ENCODE data around the gene DNAJC25.

Gene DNAJC25

GRCh38 chr9:111644195-111644772 is 13.2 kb downstream of the DNAJC25 start:
- Histone ChIP-seq H3K27me3 (ENCODE audit: control insufficient read depth in 2 of 2, insufficient read depth in 2 of 2, low read length in 2 of 2) (no peaks in the 10 kb centered on the region), H3K4me3 (ENCODE audit: low read length in 2 of 2) (no peak overlapping the region), H3K4me1 (ENCODE audit: control insufficient read depth in 2 of 2, insufficient read depth in 2 of 2, low read length in 2 of 2) (no peaks in the 10 kb centered on the region), H3K9me3 (ENCODE audit: control insufficient read depth in 2 of 2, low read length in 2 of 2) (no peaks in the 10 kb centered on the region), H3K27ac (ENCODE audit: low read depth in 2 of 2, low read length in 2 of 2) (no peak overlapping the region), H3K36me3 (ENCODE audit: control insufficient read depth in 2 of 2, insufficient read depth in 2 of 2, low read length in 2 of 2) (peaks cover 12 to 17% of the 10 kb centered on the region in 2 donors), H3K9ac (ENCODE audit: low read depth in 1 of 2, low read length in 2 of 2) (no peak overlapping the region)

- H3K4me1 ChIP-seq (ENCODE audit: control insufficient read depth in 2 of 2, insufficient read depth in 2 of 2, low read length in 2 of 2) = no peaks in the 10 kb centered on the region
- H3K27ac ChIP-seq (ENCODE audit: low read depth in 2 of 2, low read length in 2 of 2) = no peak overlapping the region
- H3K27me3 ChIP-seq (ENCODE audit: control insufficient read depth in 2 of 2, insufficient read depth in 2 of 2, low read length in 2 of 2) = no peaks in the 10 kb centered on the region
- peaks cover 18 to 26% of the 10 kb centered on the region in 2 donors for H3K36me3 ChIP-seq (ENCODE audit: control insufficient read depth in 2 of 2, insufficient read depth in 2 of 2, low read length in 2 of 2)
- H3K9ac ChIP-seq (ENCODE audit: low read depth in 1 of 2, low read length in 2 of 2) = no peak overlapping the region
- H3K9me3 ChIP-seq (ENCODE audit: control insufficient read depth in 2 of 2, low read length in 2 of 2) = no peaks in the 10 kb centered on the region
- H3K4me3 ChIP-seq (ENCODE audit: low read length in 2 of 2) = no peak overlapping the region
These were observed 14.7 kb downstream of the DNAJC25 start for GRCh38 chr9:111645806-111646205.

- H3K9me3 ChIP-seq (ENCODE audit: control insufficient read depth in 2 of 2, low read length in 2 of 2) = no peaks in the 10 kb centered on the region
- no peak overlapping the region for H3K9ac ChIP-seq (ENCODE audit: low read depth in 1 of 2, low read length in 2 of 2)
- no peak overlapping the region for H3K27ac ChIP-seq (ENCODE audit: low read depth in 2 of 2, low read length in 2 of 2)
- peaks cover 18 to 26% of the 10 kb centered on the region in 2 donors for H3K36me3 ChIP-seq (ENCODE audit: control insufficient read depth in 2 of 2, insufficient read depth in 2 of 2, low read length in 2 of 2)
- H3K27me3 ChIP-seq (ENCODE audit: control insufficient read depth in 2 of 2, insufficient read depth in 2 of 2, low read length in 2 of 2) = no peaks in the 10 kb centered on the region
- H3K4me3 ChIP-seq (ENCODE audit: low read length in 2 of 2) = no peak overlapping the region
- no peaks in the 10 kb centered on the region for H3K4me1 ChIP-seq (ENCODE audit: control insufficient read depth in 2 of 2, insufficient read depth in 2 of 2, low read length in 2 of 2)
These were observed 15.3 kb downstream of the DNAJC25 start for GRCh38 chr9:111646417-111646816.

GRCh38 chr9:111648066-111648465 is 16.9 kb downstream of the DNAJC25 start:
- H3K4me1 ChIP-seq (ENCODE audit: control insufficient read depth in 2 of 2, insufficient read depth in 2 of 2, low read length in 2 of 2) = no peaks in the 10 kb centered on the region
- peaks cover 14 to 24% of the 10 kb centered on the region in 2 donors for H3K36me3 ChIP-seq (ENCODE audit: control insufficient read depth in 2 of 2, insufficient read depth in 2 of 2, low read length in 2 of 2)
- H3K4me3 ChIP-seq (ENCODE audit: low read length in 2 of 2) = no peak overlapping the region
- no peak overlapping the region for H3K27ac ChIP-seq (ENCODE audit: low read depth in 2 of 2, low read length in 2 of 2)
- H3K9me3 ChIP-seq (ENCODE audit: control insufficient read depth in 2 of 2, low read length in 2 of 2) = no peaks in the 10 kb centered on the region
- H3K27me3 ChIP-seq (ENCODE audit: control insufficient read depth in 2 of 2, insufficient read depth in 2 of 2, low read length in 2 of 2) = no peaks in the 10 kb centered on the region
- no peak overlapping the region for H3K9ac ChIP-seq (ENCODE audit: low read depth in 1 of 2, low read length in 2 of 2)

- Histone ChIP-seq H3K27ac (ENCODE audit: low read depth in 2 of 2, low read length in 2 of 2) (no peak overlapping the region), H3K27me3 (ENCODE audit: control insufficient read depth in 2 of 2, insufficient read depth in 2 of 2, low read length in 2 of 2) (no peaks in the 10 kb centered on the region), H3K4me3 (ENCODE audit: low read length in 2 of 2) (no peak overlapping the region), H3K4me1 (ENCODE audit: control insufficient read depth in 2 of 2, insufficient read depth in 2 of 2, low read length in 2 of 2) (no peaks in the 10 kb centered on the region), H3K9ac (ENCODE audit: low read depth in 1 of 2, low read length in 2 of 2) (no peak overlapping the region), H3K36me3 (ENCODE audit: control insufficient read depth in 2 of 2, insufficient read depth in 2 of 2, low read length in 2 of 2) (peaks cover 19 to 26% of the 10 kb centered on the region in 2 donors), H3K9me3 (ENCODE audit: control insufficient read depth in 2 of 2, low read length in 2 of 2) (no peaks in the 10 kb centered on the region)
These were observed 17.9 kb downstream of the DNAJC25 start for GRCh38 chr9:111649016-111649415.

GRCh38 chr9:111657051-111657450 is 25.9 kb downstream of the DNAJC25 start:
- Histone ChIP-seq H3K27ac (ENCODE audit: low read depth in 2 of 2, low read length in 2 of 2) (peak overlapping the region; percentile 32 to 39), H3K27me3 (ENCODE audit: control insufficient read depth in 2 of 2, insufficient read depth in 2 of 2, low read length in 2 of 2) (no peaks in the 10 kb centered on the region), H3K9ac (ENCODE audit: low read depth in 1 of 2, low read length in 2 of 2) (no peak overlapping the region), H3K36me3 (ENCODE audit: control insufficient read depth in 2 of 2, insufficient read depth in 2 of 2, low read length in 2 of 2) (peaks cover 9% of the 10 kb centered on the region in 2 donors), H3K9me3 (ENCODE audit: control insufficient read depth in 2 of 2, low read length in 2 of 2) (no peaks in the 10 kb centered on the region), H3K4me3 (ENCODE audit: low read length in 2 of 2) (peak overlapping the region in 1 of 2 donors; percentile 31), H3K4me1 (ENCODE audit: control insufficient read depth in 2 of 2, insufficient read depth in 2 of 2, low read length in 2 of 2) (peaks cover 0 to 7% of the 10 kb centered on the region in 2 donors)

- peaks cover 8 to 14% of the 10 kb centered on the region in 2 donors for H3K4me1 ChIP-seq (ENCODE audit: control insufficient read depth in 2 of 2, insufficient read depth in 2 of 2, low read length in 2 of 2)
- H3K9ac ChIP-seq (ENCODE audit: low read depth in 1 of 2, low read length in 2 of 2) = no peak overlapping the region
- no peak overlapping the region for H3K4me3 ChIP-seq (ENCODE audit: low read length in 2 of 2)
- no peaks in the 10 kb centered on the region for H3K27me3 ChIP-seq (ENCODE audit: control insufficient read depth in 2 of 2, insufficient read depth in 2 of 2, low read length in 2 of 2)
- H3K27ac ChIP-seq (ENCODE audit: low read depth in 2 of 2, low read length in 2 of 2) = no peak overlapping the region
- H3K9me3 ChIP-seq (ENCODE audit: control insufficient read depth in 2 of 2, low read length in 2 of 2) = no peaks in the 10 kb centered on the region
- peaks cover 2 to 5% of the 10 kb centered on the region in 2 donors for H3K36me3 ChIP-seq (ENCODE audit: control insufficient read depth in 2 of 2, insufficient read depth in 2 of 2, low read length in 2 of 2)
These were observed 27.8 kb downstream of the DNAJC25 start for GRCh38 chr9:111658943-111659342.

GRCh38 chr9:111659691-111660090 is 28.6 kb downstream of the DNAJC25 start:
- no peaks in the 10 kb centered on the region for H3K27me3 ChIP-seq (ENCODE audit: control insufficient read depth in 2 of 2, insufficient read depth in 2 of 2, low read length in 2 of 2)
- H3K36me3 ChIP-seq (ENCODE audit: control insufficient read depth in 2 of 2, insufficient read depth in 2 of 2, low read length in 2 of 2) = peaks cover 0 to 3% of the 10 kb centered on the region in 2 donors
- H3K9me3 ChIP-seq (ENCODE audit: control insufficient read depth in 2 of 2, low read length in 2 of 2) = no peaks in the 10 kb centered on the region
- H3K4me3 ChIP-seq (ENCODE audit: low read length in 2 of 2) = no peak overlapping the region
- H3K9ac ChIP-seq (ENCODE audit: low read depth in 1 of 2, low read length in 2 of 2) = no peak overlapping the region
- peaks cover 8 to 14% of the 10 kb centered on the region in 2 donors for H3K4me1 ChIP-seq (ENCODE audit: control insufficient read depth in 2 of 2, insufficient read depth in 2 of 2, low read length in 2 of 2)
- H3K27ac ChIP-seq (ENCODE audit: low read depth in 2 of 2, low read length in 2 of 2) = no peak overlapping the region

- Histone ChIP-seq H3K4me3 (ENCODE audit: low read length in 2 of 2) (peak within 1 kb of the TSS; percentile 79 to 85), H3K9ac (ENCODE audit: low read depth in 1 of 2, low read length in 2 of 2) (peak within 1 kb of the TSS; percentile 38 to 73), H3K4me1 (ENCODE audit: control insufficient read depth in 2 of 2, insufficient read depth in 2 of 2, low read length in 2 of 2) (peaks cover 8 to 14% of the 10 kb centered on the region in 2 donors), H3K27ac (ENCODE audit: low read depth in 2 of 2, low read length in 2 of 2) (peak within 1 kb of the TSS; percentile 25 to 45), H3K36me3 (ENCODE audit: control insufficient read depth in 2 of 2, insufficient read depth in 2 of 2, low read length in 2 of 2) (no peaks in the 10 kb centered on the region), H3K27me3 (ENCODE audit: control insufficient read depth in 2 of 2, insufficient read depth in 2 of 2, low read length in 2 of 2) (no peaks in the 10 kb centered on the region), H3K9me3 (ENCODE audit: control insufficient read depth in 2 of 2, low read length in 2 of 2) (no peaks in the 10 kb centered on the region)
These were observed 30.1 kb downstream of the DNAJC25 start, which contains the start of gene GNG10 for GRCh38 chr9:111661150-111661801. Gene GNG10 (plus strand): TSS chr9:111661605. CDS start chr9:111661635, 30 bp downstream.

GRCh38 chr9:111661802-111662521 is 30.8 kb downstream of the DNAJC25 start:
- no peaks in the 10 kb centered on the region for H3K27me3 ChIP-seq (ENCODE audit: control insufficient read depth in 2 of 2, insufficient read depth in 2 of 2, low read length in 2 of 2)
- no peaks in the 10 kb centered on the region for H3K36me3 ChIP-seq (ENCODE audit: control insufficient read depth in 2 of 2, insufficient read depth in 2 of 2, low read length in 2 of 2)
- H3K27ac ChIP-seq (ENCODE audit: low read depth in 2 of 2, low read length in 2 of 2) = peak overlapping the region; percentile 25 to 45
- peaks cover 8 to 14% of the 10 kb centered on the region in 2 donors for H3K4me1 ChIP-seq (ENCODE audit: control insufficient read depth in 2 of 2, insufficient read depth in 2 of 2, low read length in 2 of 2)
- peak overlapping the region; percentile 79 to 85 for H3K4me3 ChIP-seq (ENCODE audit: low read length in 2 of 2)
- no peaks in the 10 kb centered on the region for H3K9me3 ChIP-seq (ENCODE audit: control insufficient read depth in 2 of 2, low read length in 2 of 2)
- peak overlapping the region; percentile 38 to 73 for H3K9ac ChIP-seq (ENCODE audit: low read depth in 1 of 2, low read length in 2 of 2)

Measured in mucosa of rectum (tissue), 2 donors.